HG02759 (cell line): ENCODE results near the gene USP6NL.
A peak's percentile ranks its signal among the peaks of the same experiment; 100 is the strongest.
"Not testable (repeated sequence)": the region's sequence is repeated elsewhere in the genome, so short reads cannot be mapped to it uniquely, and the experiment has no call there.

Source experiments
- ATAC-seq: cut with Tn5 transposase; IDR thresholded peaks from one replicate; pipeline ENCODE4 v1.9.1; 2021; ENCODE audit warnings: mild to moderate bottlenecking, moderate library complexity; ENCODE audit not compliant: unreplicated experiment

Gene USP6NL

DNA sequence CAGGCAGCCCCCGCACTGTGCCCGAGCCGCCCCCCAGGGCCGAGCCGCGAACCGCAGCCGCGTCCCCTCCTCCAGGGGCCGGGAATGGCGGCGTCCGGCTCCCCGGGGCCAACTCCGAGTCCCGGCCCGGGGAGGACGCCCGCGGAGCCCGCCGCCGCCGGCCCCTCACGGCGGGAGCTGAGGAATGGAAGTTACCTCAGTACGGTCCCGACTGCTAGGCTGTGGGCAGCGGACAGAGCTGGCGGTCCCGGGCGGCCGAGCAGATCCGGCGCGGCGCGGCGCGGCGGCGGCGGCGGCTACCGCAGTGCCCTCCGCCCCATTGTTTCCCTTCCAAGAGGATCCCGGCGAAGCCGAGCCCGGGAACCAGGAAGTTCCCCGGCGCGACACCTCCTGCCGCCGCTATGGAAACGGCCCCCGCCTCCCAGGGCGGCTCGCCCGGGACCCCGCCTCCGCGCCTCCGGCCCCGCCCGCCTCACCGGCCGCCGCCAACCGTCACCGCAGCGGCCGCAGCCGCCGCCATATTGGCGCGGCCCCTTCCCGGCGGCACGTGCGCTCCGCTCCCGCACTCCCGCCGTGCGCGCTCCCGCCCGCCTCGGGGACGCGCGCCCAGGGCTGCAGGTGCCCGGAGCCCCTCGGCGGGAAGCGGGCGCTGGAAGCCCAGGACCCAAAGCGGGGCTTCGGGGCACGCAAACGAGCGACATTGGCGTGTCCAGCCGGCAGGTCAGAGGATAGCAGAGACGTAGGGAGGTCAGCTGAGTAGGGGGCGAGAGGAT is at the start of gene USP6NL:
Gene USP6NL, minus strand, starts transcription at position 403 of the 773 bp plus-strand sequence. CDS start 14,016 bp downstream, outside the sequence.
- peak; percentile 75 for ATAC-seq

DNA sequence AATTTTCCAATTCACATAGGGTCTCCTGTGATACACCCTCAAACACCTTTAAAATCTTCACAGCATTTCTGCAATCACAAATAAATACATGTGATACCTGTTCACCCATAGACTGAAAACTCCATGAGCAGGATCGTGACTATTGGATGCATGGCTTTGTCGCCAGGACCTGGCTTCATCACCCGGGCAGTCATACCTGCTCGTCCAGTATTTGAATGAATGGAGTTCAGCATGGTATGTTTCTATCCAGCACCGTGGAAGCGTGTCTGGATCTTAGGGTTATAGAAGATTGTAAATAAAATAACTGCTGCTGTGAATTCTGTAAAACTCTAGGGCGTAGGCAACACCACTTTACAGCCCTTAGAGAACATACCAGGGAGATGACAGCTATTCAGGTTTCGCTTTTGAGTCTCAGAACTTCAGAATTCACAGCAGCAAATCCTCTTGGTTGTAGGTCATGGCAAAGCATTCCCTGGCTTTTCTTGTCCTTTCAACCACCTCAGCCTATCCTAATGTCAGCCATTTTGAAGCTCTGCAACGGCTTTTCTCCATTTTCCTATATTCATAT is 47.4 kb upstream of the USP6NL start:
- no peak for ATAC-seq

DNA sequence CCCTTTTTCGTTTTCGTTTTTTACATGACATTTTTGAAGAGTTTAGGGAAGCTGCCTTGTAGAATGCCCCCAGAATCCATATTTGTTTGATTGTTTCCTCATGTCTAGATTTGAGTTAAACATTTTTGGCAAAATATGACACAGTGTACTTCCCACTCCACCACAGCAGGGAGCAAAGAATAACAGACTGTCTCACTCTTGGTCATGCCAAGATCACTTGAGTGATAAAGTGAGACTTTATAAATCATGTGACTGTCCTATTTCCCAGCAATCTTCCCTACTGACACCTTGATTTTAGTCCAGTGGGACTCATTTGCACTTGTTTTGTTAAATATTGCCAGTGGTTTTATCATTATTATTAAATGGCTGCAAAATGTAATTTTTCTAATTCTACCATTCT is 44.4 kb upstream of the USP6NL start:
- ATAC-seq = no peak

DNA sequence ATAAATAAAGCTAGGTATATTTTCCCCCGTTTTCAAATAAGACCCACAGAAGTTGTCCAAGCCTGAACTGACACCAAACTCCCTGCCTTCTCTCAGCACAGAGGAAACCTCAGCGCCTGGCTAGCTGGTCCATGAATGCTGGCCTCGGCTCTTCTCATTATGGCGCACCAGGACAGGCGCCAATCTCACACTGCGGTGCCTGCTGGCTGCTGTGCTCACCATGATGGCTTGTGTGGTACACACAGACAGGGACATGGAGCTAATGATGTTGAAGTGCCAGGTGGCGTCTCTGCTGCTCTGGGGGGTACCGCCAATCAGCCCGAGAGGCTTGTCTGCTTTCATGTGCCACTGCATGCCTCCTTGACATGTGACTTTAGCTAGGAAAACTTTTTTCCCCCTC is 43.2 kb upstream of the USP6NL start:
- ATAC-seq = no peak

DNA sequence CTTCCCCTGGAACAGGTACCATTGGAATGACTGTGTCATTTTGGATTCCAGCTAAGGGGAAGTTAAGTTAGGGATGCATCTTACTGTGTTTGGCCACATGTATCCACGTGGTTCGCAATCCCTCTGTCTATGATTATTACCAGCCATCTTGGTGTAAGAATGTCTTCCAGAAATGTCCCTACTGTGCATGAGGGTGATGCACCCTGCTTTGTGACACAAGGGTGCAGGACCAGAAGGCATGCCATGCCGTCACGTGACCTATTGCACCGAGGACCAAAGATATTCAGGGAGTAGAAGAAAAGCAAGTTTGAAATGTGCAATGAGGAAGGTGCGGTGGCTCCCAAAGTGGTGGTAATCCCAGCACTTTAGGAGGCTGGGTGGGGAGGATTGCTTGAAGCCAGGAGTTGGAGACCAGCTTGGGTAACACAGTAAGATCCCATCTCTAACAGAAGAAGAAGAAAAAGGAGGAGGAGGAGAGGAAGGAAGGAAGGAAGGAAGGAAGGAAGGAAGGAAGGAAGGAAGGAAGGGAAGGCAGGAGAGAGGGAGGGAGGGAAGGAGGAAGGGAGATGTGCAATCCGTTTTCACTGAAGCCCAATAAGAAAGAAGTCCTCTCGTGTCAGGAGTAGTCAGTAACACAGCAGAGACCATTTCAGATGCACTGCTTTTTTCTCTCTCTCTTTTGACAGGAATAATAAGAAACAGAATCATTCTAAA is 42.5 kb upstream of the USP6NL start:
- ATAC-seq = no peak

DNA sequence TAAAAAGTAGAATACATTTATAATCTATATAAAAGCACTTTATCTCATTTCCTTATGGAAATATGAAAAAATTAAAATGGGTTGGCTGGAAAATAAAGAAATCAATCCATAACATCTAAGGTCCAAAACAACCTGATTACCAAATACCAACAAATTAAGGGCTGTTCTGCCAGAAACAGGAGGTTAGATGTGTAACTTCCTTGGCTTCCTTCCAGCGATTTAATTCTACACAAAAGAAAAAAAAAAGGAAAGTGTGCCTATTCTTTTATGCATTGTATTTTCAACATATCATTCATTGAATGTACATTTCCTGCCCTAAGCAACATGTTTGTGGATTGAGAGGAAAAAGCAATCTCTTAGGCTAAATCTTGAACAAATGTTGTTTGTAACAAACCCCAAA is 36.2 kb upstream of the USP6NL start:
- no peak for ATAC-seq

DNA sequence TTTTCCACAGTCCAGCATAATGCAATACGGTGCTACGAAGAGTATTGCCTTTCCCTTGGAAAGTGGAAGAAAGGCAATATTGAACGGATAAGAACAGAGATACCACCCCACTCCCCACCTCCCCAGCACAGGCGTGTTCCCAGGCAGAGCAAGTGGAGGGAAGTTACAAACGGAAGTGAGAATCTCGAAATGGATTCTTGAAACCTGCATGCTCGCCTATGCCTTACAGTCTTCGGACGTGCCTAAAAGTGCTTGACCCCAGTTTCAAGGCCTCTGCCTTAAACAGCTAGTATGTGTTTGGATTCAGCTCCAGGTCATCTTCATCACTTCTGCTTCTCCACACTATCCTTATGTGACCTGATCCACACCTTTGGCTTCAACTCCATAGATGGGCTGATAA is 35.0 kb upstream of the USP6NL start:
- no peak for ATAC-seq

DNA sequence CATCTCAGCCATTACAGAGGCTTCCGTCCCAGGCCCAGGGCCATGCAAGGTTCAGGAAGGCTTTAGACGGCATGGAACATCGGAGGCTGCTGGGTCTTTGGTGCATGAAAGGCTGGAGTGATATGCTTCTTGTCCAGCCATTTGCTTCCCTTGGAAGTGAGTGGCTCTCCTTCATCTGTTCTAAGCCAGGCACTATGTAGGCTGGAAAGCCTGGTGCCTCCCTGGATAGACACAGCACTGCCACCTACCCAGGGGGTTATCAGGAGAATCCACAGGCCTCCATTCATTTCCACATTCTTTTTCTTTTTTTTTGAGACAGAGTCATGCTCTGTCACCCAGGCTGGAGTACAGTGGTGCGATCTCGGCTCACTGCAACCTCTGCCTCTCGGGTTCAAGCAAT is 31.6 kb upstream of the USP6NL start:
- no peak for ATAC-seq

DNA sequence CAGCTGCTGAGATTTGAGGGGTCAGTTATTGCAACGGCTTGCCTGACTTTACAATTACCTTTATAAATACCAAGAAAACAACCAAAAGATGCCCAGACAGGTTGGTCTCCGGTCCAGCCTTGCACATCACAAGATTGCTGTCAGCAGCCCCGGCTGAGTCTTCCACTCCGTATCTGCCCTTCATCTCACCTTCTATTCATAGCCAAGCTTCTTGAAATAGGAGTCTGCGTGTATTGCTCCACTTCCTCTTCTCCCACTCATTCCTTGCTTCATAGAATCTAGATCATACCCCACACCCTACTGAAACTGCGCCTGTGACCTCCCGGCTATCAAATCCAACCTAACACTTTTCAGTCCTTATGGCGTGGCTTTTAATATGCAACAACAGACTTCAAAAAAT is 31.1 kb upstream of the USP6NL start:
- ATAC-seq = no peak

DNA sequence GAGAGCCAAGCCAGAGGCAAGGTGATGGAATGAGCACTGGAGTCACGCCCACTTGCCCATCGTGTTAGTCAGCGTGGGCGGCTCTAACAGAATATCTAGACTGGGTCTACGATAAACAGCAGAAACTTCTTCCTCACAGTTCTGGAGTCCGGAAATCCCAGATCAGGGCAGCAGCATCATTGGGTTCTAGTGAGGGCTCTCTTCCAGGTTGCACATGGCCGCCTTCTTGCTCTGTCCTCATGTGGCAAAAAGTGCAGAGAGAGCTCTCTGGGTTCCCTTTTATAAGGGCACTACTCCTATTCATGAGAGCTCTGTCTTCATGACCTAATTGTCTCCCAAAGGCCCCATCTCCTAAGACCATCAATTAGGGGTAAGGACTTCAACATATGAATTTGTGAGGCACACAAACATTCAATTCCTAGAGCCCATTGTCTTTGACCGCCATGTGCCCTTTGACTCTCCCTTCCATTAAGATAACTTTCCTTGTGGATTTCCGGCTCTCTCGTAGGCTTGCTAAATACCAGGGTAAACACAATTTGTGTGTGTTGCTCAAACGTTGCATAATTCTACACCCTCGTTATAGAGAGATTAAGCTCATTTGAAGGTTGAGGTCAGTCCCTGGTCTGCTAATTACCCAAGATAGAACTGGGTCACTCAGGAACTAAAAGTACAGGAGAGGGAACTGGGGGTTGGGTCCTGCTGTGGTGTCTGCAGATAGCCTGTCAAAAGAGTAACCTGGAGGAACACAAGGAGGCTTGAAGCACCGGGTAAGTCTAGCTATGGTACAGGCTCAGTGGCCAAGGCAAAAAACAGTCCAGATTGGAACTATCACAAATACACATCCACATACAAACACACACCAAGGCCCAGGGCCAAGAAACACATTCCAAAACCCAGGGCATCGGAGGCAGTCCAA is 28.7 kb upstream of the USP6NL start:
- no peak for ATAC-seq

DNA sequence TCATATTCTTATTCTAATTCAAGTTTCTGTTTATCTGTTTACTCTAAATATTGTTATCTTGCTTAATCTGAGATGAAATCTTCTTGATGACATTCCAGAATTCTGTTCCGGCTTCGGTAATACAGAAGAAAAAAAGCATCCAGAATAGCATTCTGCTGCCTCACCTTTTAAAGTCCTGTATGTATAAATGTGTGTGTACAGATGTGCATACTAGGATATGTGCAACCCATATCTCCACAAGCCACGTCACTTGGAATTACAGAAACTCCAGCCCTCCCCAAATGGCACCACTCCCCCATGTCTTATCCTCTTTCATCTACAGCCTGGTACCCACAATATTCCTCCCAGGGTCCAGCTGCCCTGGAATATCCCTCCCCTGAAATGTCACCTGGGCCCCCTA is 27.9 kb upstream of the USP6NL start:
- ATAC-seq = no peak

DNA sequence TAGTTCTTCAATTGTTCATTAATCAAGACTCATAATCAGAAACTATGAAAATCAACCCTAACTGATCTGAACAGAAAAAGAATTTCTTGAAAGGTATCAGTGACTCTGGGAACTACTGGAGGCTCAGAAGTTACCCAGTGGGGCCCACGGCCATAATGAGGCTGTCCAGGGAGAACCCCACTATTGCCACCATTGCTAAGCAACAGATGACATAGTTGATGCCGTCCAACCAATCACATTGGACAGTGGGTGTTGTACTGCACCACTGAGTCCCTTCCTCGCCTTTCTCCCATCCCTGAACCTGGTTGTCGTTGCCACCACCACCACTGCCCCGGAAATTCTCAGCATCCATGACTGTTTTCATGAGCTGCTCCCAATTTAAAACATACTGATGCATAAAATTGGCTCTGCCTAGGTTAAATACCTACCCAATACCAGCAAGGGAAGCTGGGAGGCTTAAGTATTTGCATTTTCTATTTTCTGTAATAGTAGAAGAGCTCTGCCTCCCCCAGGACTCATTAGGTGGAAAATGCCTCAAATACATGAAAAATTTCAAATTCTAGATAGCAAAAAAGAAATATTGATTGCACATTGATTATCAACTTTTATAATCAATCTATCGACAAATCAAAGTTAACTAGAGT is 26.7 kb upstream of the USP6NL start:
- ATAC-seq = peak; percentile 98

DNA sequence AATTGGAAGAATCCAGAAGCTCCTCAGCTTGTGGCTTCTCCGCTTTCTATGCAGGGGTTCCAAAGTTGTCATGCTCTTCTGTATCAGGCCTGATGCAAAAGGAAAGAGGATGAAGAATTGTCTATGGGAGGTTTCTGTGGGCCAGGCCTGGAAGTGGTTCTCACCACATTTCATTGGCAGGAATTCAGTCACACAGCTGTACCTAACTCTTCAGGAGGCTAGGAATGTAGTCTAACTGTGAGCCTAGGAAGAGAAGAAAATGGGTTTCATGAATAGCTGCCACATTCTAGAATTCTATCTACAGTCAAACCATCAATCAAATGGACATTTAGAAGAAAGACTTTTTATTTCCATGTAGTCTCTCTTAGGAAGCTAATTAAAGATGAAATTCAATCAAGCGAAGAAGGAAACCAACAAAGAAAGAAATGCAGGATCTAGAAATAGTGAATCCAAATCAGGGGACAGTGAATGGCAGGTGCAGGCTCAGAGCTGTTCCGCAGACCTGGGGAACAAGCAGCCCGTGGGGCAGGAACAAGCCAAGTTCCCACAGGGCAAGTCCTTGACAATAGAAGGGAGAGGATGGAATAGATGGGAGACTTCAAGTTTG is 25.4 kb upstream of the USP6NL start:
- no peak for ATAC-seq

DNA sequence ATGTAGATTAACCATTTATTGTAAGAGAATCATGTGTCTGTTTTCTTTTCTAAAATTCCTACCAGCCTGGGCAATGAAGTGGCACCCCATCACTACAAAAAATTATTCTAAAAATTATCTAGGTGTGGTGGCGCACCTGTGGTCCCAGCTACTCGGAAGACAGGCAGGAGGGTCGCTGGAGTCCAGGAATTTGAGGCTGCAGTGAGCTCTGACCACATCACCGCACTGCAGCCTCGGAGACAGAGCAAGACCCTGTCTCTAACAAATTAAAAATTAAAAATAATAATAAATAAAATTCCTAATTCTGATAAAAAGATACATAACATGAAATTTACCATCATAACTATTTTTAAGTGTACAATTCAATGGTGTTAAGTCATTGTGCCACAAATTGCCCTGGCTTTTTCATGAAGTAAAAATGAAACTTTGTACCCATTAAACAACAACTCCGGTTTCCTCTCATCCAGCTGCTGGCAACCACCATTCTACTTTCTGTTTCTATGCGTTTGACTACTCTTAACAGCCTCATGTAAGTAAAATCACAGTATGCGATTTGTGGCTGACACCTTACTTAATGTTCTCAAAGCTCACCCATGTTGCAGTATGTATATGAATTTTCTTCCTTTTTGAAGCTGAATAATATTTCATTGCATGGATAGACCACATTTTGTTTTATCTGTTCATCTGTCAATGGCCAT is 20.6 kb upstream of the USP6NL start:
- peak; percentile 97 for ATAC-seq

DNA sequence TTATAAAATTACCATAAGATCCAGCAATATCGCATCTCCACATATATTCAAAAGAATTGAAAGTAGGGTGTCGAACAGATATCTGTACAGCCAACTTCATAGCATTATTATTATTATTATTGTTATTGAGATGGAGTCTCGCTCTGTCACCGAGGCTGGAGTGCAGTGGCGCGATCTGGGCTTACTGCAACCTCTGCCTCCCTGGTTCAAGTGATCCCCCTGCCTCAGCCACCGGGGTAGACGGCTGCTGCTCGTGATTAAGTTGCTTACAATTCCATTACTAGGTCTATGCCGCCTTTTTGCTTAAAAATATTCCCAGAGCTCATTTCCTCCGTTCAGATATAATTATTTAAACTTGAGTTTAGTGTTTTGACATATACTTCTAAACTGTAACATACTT is 19.8 kb upstream of the USP6NL start:
- ATAC-seq = no peak

DNA sequence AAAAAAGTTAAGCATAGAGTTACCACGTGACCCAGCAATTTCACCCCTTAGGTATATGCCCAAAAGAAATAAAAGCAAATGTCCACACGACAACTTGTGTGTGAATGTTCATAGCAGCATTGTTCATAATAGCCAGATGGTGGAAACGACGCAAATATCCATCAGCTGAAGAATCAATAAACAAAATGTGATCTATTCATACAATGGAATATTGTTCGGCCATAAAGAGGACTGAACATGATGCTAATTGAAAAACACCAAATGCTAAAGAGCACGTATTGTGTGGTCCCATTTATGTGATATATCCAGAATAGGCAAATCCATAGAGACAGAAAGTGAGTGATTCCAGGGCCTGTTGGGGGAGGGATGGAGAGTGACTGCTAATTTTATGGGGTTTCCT is 18.3 kb upstream of the USP6NL start:
- no peak for ATAC-seq

DNA sequence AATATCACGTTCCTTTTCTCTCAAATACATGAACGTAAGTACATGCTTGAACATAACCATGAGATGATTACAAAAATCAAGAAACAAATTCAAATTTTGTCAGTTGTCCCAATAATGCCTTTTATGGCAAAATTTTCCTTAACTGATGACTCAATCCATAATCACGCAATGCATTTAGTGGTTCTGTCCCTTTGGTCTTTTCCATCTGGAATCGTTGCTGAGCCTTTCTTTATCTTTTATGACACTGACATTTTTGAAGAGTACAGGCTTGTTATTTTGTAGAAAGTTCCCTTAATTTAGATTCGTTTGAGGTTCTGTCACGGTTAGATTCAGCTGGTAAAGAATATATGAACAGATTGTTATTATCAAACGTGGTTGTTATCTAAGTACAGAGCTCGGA is 16.5 kb upstream of the USP6NL start:
- not testable (repeated sequence) for ATAC-seq

DNA sequence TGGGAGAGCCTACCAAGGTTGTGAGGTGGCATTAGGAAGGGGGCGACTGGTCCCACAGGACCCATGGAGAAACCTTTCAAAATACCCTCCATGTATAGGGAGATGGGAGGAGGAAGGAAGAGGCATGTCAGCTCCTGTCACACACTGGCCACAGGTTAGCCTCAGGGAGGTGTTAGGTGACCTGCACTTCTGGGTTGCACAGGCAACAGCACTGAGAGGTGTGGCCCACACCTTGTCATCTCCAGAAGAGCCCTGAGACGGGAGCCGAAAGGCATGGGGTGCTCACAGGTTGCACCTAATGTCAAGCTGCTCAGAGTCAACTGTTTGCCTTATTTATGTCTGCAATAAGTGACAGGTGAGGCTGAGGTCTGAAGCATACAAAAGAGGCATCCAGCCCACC is 14.6 kb upstream of the USP6NL start:
- ATAC-seq = no peak

DNA sequence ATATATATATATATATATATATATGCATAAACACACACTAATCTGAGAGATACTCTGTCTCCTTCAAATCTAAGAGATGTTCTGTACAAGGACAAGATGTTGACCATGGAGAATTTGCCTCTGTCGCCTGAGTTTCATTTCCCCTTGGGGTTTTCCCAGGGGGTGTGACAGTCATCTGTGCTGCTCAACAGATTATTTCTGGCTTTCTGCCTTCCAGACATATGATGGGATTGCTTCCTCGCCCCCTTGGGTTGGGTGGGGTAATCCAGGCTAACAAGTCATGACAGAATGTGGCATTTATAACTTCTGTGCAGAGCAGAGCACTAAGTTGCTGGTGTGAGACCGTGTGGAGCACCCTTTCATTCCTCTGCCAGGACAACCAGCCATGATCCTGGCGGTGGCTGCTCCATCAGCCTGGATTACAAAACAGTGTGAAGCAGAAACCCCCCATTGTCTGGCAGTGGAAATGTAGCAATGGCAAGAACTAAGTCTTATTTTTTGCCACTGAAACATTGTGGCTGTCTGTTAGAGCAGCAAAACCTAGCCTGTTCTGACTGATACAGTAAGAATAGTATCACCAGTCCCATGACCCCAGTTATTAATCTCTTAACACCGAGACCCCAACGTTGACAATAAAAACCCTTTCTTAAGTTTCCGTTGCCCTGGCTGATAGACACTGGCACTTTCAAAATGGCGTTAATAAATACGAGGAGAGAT is 13.7 kb upstream of the USP6NL start:
- ATAC-seq = peak; percentile 90
